WTC11 (cell line): ENCODE results near the gene OPN4. TPM values are rescaled to one million over a fixed set of nuclear protein-coding genes. Genes with fewer than 3 reads are reported as not detected.

Experiments used
- ATAC-seq: fragments of 200-7000 bp; cut with Tn5 transposase; 2 replicates; pipeline ENCODE4 v1.10.0; 2021; ENCODE audit warnings: mild to moderate bottlenecking, moderate library complexity
- CTCF ChIA-PET: fragments of 300-600 bp; sonication (Branson Sonifier 250); formaldehyde crosslinking; loops from one replicate; lab custom pipeline; 2021; ENCODE audit warnings: antibody characterized with exemption; lab: Charles Lee
- POLR2A ChIA-PET: fragments of 350-600 bp; sonication (Branson Sonifier 250); formaldehyde crosslinking; loops from one replicate; lab custom pipeline; 2021; ENCODE audit warnings: antibody characterized with exemption; lab: Charles Lee
- DNase-seq: peaks from one replicate; pipeline ENCODE4 v3.0.0; 2021; ENCODE audit warnings: low spot score
- H3K27ac Mint-ChIP-seq: 2 replicates; pipeline ENCODE4 v1.8.0; 2021; ENCODE audit warnings: mixed read lengths
- H3K27me3 Mint-ChIP-seq: 2 replicates; pipeline ENCODE4 v1.8.0; 2021; ENCODE audit warnings: low read depth, mild to moderate bottlenecking, moderate library complexity, mixed read lengths
- H3K36me3 Mint-ChIP-seq: 2 replicates; pipeline ENCODE4 v1.8.0; 2021; ENCODE audit warnings: mixed read lengths
- H3K4me1 Mint-ChIP-seq: 2 replicates; pipeline ENCODE4 v1.8.0; 2022; ENCODE audit warnings: mixed read lengths
- H3K4me3 Mint-ChIP-seq: 2 replicates; pipeline ENCODE4 v1.8.0; 2021; ENCODE audit warnings: mild to moderate bottlenecking, moderate library complexity, mixed read lengths
- H3K9me3 Mint-ChIP-seq: 2 replicates; pipeline ENCODE4 v1.8.0; 2021; ENCODE audit warnings: mixed read lengths
- CREM ChIP-seq: sonication (generic); formaldehyde crosslinking; IDR thresholded peaks from 2 replicates; pipeline ENCODE4 v1.8.1; 2022; ENCODE audit warnings: mild to moderate bottlenecking, missing genetic modification reagents, moderate library complexity
- GTF2I ChIP-seq: fragments of 250-450 bp; sonication (Bioruptor Pico); conservative IDR thresholded peaks from 2 replicates; pipeline ENCODE4 v1.4.0; 2021; ENCODE audit warnings: mild to moderate bottlenecking
- HMGA2 ChIP-seq: fragments of 250-450 bp; sonication (Bioruptor Pico); IDR thresholded peaks from 2 replicates; pipeline ENCODE4 v1.4.0; 2021; ENCODE audit warnings: mild to moderate bottlenecking, moderate library complexity
- NR3C1 ChIP-seq: sonication (generic); formaldehyde crosslinking; conservative IDR thresholded peaks from 2 replicates; pipeline ENCODE4 v1.8.1; 2023; ENCODE audit warnings: low read depth, mild to moderate bottlenecking, missing genetic modification reagents
- SMAD3 ChIP-seq: sonication (generic); formaldehyde crosslinking; IDR thresholded peaks from 2 replicates; pipeline ENCODE4 v1.8.0; 2022; ENCODE audit warnings: missing genetic modification reagents, mild to moderate bottlenecking, borderline replicate concordance
- ZNF121 ChIP-seq: sonication (generic); formaldehyde crosslinking; IDR thresholded peaks from 2 replicates; pipeline ENCODE4 v1.8.0; 2023; ENCODE audit warnings: missing genetic modification reagents
- ZNF416 ChIP-seq: fragments of 250-450 bp; sonication (Bioruptor Pico); IDR thresholded peaks from 2 replicates; pipeline ENCODE4 v1.9.0; 2021; ENCODE audit warnings: mild to moderate bottlenecking, inconsistent platforms
- ZNF423 ChIP-seq: fragments of 250-450 bp; sonication (Bioruptor Pico); IDR thresholded peaks from 2 replicates; pipeline ENCODE4 v2.1.2; 2022; ENCODE audit warnings: mild to moderate bottlenecking, moderate library complexity
- total RNA-seq: library from RNA; stranded (reverse); gene quantifications from 3 replicates; pipeline ENCODE4 v1.2.3, GENCODE V29; 2021
- TF ChIP-seq, protein P1 (sequence below): sonication (generic); formaldehyde crosslinking; IDR thresholded peaks from 2 replicates; pipeline ENCODE4 v1.8.0; 2023; ENCODE audit warnings: mild to moderate bottlenecking, missing genetic modification reagents
- TF ChIP-seq, protein P2 (sequence below): sonication (generic); formaldehyde crosslinking; IDR thresholded peaks from 2 replicates; pipeline ENCODE4 v1.8.1; 2023; ENCODE audit warnings: mild to moderate bottlenecking, missing genetic modification reagents
- TF ChIP-seq, protein P3 (sequence below): fragments of 250-450 bp; sonication (Bioruptor Pico); conservative IDR thresholded peaks from 2 replicates; pipeline ENCODE4 v1.9.0; 2021; ENCODE audit warnings: mild to moderate bottlenecking
- TF ChIP-seq, protein P4 (sequence below): fragments of 250-450 bp; sonication (Bioruptor Pico); IDR thresholded peaks from 2 replicates; pipeline ENCODE4 v1.9.0; 2021; ENCODE audit warnings: mild to moderate bottlenecking
- TF ChIP-seq, protein P5 (sequence below): sonication (generic); formaldehyde crosslinking; conservative IDR thresholded peaks from 2 replicates; pipeline ENCODE4 v1.8.1; 2023; ENCODE audit warnings: mild to moderate bottlenecking, low read depth, missing genetic modification reagents, moderate library complexity

OPN4 gene
- total RNA-seq, 1 experiment from 2014 or later = not detected

DNA sequence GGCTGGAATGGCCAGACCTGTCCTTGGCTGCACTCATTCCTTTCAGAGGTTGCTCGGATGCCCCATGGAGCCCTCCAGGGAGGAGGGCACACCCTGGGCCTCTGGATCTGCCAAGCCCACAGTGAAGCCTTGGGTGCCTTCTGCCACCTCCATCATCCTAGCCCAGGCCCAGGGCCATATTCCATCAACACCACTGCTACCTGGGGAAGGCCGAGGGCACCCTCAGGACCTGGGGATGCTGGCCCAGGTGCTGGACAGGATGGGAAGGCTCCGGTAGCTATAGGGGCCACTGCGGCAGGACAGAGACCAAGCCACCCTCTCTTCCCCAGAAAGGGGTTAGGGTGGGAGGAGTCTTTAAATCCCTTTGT, 810 bp downstream of the OPN4 start (continued):
- TF ChIP-seq, protein P1, sequence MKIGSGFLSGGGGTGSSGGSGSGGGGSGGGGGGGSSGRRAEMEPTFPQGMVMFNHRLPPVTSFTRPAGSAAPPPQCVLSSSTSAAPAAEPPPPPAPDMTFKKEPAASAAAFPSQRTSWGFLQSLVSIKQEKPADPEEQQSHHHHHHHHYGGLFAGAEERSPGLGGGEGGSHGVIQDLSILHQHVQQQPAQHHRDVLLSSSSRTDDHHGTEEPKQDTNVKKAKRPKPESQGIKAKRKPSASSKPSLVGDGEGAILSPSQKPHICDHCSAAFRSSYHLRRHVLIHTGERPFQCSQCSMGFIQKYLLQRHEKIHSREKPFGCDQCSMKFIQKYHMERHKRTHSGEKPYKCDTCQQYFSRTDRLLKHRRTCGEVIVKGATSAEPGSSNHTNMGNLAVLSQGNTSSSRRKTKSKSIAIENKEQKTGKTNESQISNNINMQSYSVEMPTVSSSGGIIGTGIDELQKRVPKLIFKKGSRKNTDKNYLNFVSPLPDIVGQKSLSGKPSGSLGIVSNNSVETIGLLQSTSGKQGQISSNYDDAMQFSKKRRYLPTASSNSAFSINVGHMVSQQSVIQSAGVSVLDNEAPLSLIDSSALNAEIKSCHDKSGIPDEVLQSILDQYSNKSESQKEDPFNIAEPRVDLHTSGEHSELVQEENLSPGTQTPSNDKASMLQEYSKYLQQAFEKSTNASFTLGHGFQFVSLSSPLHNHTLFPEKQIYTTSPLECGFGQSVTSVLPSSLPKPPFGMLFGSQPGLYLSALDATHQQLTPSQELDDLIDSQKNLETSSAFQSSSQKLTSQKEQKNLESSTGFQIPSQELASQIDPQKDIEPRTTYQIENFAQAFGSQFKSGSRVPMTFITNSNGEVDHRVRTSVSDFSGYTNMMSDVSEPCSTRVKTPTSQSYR = no peak

DNA sequence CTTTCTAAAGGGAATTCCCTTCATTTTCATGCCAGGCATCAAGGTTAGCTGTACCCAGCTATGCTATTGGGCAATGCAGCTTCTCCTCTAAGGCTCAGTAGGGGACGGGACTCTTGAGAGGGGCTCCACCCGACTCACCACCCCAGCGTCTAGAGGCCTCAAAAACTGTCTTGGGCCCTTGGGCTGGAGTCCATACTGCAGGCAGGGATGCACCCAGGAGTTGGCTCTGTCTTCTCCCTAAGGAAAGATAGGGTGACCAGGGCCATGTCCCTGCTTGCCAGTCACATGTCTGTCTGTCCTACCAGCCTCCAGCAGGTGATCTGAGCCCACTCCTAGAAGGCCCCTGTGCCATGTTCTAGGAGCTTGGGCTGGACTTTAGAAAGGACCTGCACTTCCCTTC, 1.2 kb downstream of the OPN4 start:
- H3K36me3 Mint-ChIP-seq = no peaks in the 10 kb centered on the region
- peaks cover 7% of the 10 kb centered on the region for H3K4me1 Mint-ChIP-seq
- CTCF ChIA-PET = no interaction called here
- TF ChIP-seq SMAD3 (CRISPR knock-in tag) = no peak
- H3K27me3 Mint-ChIP-seq = no peaks in the 10 kb centered on the region
- ATAC-seq (no peak), DNase-seq (peak; percentile 7)
- no peak overlapping the region for H3K27ac Mint-ChIP-seq
- POLR2A ChIA-PET = no interaction called here
- no peak overlapping the region for H3K4me3 Mint-ChIP-seq
- H3K9me3 Mint-ChIP-seq = no peaks in the 10 kb centered on the region

DNA sequence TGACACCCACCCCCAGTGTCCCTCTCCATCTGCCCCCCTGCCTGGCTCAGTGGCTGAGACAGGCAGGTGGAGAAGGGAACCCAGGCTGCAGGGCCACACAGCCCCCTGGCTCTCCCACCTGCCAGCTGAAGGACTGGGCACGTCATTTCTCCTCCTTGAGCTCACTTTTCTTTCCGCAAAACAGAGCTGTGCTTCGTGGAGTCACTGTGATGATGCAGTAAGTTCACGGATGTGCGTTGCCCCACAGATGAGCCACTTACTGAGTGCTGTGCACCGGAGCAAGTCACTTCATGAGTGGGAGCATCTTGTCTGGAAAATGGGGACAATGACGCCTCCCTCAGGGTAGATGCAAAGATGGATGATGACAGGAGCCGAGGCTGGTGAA, 2.7 kb downstream of the OPN4 start:
- ChIA-PET POLR2A (no interaction called here), CTCF (no interaction called here)
- DNase-seq = no peak
- Mint-ChIP-seq H3K36me3 (no peaks in the 10 kb centered on the region), H3K27me3 (no peaks in the 10 kb centered on the region), H3K4me1 (peaks cover 3% of the 10 kb centered on the region), H3K4me3 (no peak overlapping the region), H3K9me3 (no peaks in the 10 kb centered on the region), H3K27ac (no peak overlapping the region)
- ATAC-seq = no peak
- TF ChIP-seq GTF2I (CRISPR knock-in tag) (no peak), NR3C1 (CRISPR knock-in tag) (no peak), ZNF423 (CRISPR knock-in tag) (no peak), ZNF416 (no peak)
- TF ChIP-seq, protein P2, sequence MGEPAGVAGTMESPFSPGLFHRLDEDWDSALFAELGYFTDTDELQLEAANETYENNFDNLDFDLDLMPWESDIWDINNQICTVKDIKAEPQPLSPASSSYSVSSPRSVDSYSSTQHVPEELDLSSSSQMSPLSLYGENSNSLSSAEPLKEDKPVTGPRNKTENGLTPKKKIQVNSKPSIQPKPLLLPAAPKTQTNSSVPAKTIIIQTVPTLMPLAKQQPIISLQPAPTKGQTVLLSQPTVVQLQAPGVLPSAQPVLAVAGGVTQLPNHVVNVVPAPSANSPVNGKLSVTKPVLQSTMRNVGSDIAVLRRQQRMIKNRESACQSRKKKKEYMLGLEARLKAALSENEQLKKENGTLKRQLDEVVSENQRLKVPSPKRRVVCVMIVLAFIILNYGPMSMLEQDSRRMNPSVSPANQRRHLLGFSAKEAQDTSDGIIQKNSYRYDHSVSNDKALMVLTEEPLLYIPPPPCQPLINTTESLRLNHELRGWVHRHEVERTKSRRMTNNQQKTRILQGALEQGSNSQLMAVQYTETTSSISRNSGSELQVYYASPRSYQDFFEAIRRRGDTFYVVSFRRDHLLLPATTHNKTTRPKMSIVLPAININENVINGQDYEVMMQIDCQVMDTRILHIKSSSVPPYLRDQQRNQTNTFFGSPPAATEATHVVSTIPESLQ (CRISPR knock-in tag) = no peak
- TF ChIP-seq, protein P3, sequence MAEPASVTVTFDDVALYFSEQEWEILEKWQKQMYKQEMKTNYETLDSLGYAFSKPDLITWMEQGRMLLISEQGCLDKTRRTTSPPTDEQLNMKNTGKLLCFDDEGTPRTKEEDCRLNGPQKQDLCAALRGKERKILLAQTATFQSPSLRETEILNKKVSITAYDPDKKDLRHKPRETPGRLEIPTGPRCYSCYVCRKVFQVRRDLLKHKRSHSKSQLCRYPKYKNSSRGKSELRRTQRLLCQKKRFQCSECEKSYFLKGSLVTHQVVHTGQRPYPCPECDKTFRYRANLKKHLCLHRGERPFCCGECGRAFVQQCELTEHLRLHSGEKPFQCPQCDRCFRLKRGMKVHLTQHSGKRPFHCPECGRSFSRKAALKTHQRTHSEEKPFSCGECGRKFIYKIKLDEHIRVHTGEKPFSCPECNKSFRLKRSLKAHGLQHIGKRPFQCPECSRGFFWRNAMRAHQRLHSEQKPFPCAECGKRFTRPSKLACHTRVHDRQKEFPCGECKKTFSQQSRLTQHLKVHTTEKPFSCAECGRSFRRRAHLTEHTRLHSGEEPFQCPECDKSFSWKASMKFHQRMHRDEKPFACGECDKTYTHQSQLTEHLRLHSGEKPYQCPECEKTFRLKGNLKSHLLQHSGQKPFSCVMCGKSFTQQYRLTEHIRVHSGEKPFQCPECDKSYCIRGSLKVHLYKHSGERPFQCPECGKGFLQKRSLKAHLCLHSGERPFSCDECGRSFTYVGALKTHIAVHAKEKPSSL (CRISPR knock-in tag) = no peak
- TF ChIP-seq, protein P4, sequence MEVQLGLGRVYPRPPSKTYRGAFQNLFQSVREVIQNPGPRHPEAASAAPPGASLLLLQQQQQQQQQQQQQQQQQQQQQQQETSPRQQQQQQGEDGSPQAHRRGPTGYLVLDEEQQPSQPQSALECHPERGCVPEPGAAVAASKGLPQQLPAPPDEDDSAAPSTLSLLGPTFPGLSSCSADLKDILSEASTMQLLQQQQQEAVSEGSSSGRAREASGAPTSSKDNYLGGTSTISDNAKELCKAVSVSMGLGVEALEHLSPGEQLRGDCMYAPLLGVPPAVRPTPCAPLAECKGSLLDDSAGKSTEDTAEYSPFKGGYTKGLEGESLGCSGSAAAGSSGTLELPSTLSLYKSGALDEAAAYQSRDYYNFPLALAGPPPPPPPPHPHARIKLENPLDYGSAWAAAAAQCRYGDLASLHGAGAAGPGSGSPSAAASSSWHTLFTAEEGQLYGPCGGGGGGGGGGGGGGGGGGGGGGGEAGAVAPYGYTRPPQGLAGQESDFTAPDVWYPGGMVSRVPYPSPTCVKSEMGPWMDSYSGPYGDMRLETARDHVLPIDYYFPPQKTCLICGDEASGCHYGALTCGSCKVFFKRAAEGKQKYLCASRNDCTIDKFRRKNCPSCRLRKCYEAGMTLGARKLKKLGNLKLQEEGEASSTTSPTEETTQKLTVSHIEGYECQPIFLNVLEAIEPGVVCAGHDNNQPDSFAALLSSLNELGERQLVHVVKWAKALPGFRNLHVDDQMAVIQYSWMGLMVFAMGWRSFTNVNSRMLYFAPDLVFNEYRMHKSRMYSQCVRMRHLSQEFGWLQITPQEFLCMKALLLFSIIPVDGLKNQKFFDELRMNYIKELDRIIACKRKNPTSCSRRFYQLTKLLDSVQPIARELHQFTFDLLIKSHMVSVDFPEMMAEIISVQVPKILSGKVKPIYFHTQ (CRISPR knock-in tag) = no peak

DNA sequence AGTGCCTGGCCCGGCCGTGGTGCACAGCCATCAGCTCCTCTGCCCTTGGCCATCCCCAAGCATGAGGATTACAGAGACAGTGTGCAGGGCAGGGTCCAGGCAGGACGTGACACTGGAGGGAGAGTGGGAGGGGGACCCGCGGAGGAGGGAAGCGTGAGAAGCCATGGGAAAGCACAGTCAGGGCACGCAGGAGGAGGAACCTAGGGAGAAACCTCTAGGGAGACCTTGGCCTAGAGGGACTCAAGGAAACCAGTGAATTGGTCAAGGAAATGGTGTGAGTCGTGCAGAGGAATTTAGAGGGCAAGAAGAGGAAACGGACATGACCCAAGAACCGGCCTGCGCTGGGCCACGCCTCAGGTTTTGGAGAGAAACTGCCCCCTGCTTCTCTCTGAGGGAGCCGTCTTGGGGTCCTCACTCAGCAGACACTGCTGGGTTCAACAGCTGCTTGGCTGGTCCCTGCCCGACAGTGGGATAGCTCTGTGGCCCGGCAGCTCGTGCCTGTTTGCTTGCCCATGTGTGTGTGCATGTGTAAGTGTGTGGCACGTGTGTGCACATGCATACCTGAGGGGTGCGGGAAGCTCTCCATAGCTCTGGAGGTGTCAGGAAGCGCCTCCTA, 3.2 kb downstream of the OPN4 start:
- TF ChIP-seq HMGA2 (CRISPR knock-in tag) (no peak), CREM (CRISPR knock-in tag) (no peak), ZNF121 (CRISPR knock-in tag) (no peak)
- TF ChIP-seq, protein P5, sequence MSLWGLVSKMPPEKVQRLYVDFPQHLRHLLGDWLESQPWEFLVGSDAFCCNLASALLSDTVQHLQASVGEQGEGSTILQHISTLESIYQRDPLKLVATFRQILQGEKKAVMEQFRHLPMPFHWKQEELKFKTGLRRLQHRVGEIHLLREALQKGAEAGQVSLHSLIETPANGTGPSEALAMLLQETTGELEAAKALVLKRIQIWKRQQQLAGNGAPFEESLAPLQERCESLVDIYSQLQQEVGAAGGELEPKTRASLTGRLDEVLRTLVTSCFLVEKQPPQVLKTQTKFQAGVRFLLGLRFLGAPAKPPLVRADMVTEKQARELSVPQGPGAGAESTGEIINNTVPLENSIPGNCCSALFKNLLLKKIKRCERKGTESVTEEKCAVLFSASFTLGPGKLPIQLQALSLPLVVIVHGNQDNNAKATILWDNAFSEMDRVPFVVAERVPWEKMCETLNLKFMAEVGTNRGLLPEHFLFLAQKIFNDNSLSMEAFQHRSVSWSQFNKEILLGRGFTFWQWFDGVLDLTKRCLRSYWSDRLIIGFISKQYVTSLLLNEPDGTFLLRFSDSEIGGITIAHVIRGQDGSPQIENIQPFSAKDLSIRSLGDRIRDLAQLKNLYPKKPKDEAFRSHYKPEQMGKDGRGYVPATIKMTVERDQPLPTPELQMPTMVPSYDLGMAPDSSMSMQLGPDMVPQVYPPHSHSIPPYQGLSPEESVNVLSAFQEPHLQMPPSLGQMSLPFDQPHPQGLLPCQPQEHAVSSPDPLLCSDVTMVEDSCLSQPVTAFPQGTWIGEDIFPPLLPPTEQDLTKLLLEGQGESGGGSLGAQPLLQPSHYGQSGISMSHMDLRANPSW (CRISPR knock-in tag) = no peak
- no peak overlapping the region for H3K27ac Mint-ChIP-seq
- no peaks in the 10 kb centered on the region for H3K27me3 Mint-ChIP-seq
- no peaks in the 10 kb centered on the region for H3K36me3 Mint-ChIP-seq
- peaks cover under 1% of the 10 kb centered on the region; the same call in 1 of the 2 replicates for H3K4me1 Mint-ChIP-seq
- H3K4me3 Mint-ChIP-seq = no peak overlapping the region
- POLR2A ChIA-PET = no interaction called here
- no peaks in the 10 kb centered on the region for H3K9me3 Mint-ChIP-seq
- ATAC-seq (no peak), DNase-seq (peak; percentile 7)
- CTCF ChIA-PET = no interaction called here
